AG04450 (cell line): Measurements from ENCODE around the gene FAT4. TPM values are rescaled to one million over a fixed set of nuclear protein-coding genes. Genes with fewer than 3 reads are reported as not detected.

ENCODE experiments used
- CTCF ChIA-PET: fragments of 300-600, 350-600 bp; formaldehyde crosslinking; extraction: SDS; loops from one replicate; lab custom pipeline; 2022; ENCODE audit warnings: antibody characterized with exemption, inconsistent platforms; lab: Charles Lee
- POLR2A ChIA-PET: fragments of 350-600 bp; formaldehyde crosslinking; extraction: SDS; loops from one replicate; lab custom pipeline; 2021; ENCODE audit warnings: antibody characterized with exemption, inconsistent platforms; lab: Yijun Ruan, JAX
- DNase-seq: peaks from one replicate; pipeline ENCODE4 v3.0.0-alpha.2; 2011; ENCODE audit warnings: low read depth, low spot score
- H3K27ac ChIP-seq: one replicate; pipeline ENCODE4 v1.5.1; 2012; ENCODE audit warnings: low read depth, low read length, control low read depth
- H3K27me3 ChIP-seq: one replicate; pipeline ENCODE4 v1.6.0; 2012; ENCODE audit warnings: low read length; ENCODE audit not compliant: control insufficient read depth, insufficient read depth
- H3K4me3 ChIP-seq: 2 replicates; pipeline ENCODE4 v1.5.1; 2011; ENCODE audit warnings: mild to moderate bottlenecking, low read depth, low read length, control low read depth
- H3K9me3 ChIP-seq: 2 replicates; pipeline ENCODE4 v1.5.1; 2012; ENCODE audit warnings: low read length; ENCODE audit not compliant: control insufficient read depth, insufficient read depth
- polyA plus RNA-seq: library from polyadenylated mRNA; depleted of rRNA; stranded (reverse); fragments of >200 nt; gene quantifications from 2 replicates; pipeline ENCODE4 v1.2.3, GENCODE V29; 2011
- TF ChIP-seq, protein P1 (sequence below): IDR thresholded peaks from 2 replicates; pipeline ENCODE4 v1.5.1; 2011; ENCODE audit warnings: low read depth, low read length, control low read depth, inconsistent platforms

Gene FAT4
- polyA plus RNA-seq, 1 experiment = 18.0 TPM

DNA sequence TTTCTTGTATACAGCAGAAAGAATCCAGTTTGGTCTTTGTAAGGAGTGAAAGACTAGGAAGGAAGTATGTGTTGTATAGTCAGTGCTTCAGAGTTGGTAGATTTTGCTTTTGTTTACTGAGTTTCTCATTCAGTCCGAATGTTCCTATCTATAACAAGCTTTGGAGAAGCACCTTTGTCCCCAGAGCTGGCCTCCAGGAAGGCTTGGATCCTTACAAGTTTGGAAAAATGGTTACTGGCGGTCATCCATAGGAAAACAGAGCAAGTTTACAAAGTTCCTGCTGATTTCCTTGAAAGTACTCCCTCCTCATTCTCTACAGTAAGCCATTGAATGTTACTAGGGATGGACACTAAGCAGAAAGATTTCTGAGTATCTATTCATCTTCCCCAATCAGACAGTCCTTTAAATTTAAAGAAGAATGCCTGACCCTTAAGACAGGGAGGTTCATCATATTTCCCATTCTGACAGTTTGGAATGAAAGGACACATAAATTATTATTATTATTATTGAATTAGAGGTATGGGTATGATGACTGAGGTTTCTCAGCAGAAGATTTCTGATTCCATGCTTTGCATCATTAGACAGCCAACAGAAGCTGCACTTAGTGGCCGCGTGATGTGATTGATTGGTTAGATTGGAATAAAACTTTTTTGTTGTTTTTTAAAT, 35.8 kb downstream of the FAT4 start:
- Histone ChIP-seq H3K27ac (no peak overlapping the region), H3K27me3 (no peaks in the 10 kb centered on the region), H3K4me3 (no peak overlapping the region), H3K9me3 (no peaks in the 10 kb centered on the region)
- TF ChIP-seq, protein P1, sequence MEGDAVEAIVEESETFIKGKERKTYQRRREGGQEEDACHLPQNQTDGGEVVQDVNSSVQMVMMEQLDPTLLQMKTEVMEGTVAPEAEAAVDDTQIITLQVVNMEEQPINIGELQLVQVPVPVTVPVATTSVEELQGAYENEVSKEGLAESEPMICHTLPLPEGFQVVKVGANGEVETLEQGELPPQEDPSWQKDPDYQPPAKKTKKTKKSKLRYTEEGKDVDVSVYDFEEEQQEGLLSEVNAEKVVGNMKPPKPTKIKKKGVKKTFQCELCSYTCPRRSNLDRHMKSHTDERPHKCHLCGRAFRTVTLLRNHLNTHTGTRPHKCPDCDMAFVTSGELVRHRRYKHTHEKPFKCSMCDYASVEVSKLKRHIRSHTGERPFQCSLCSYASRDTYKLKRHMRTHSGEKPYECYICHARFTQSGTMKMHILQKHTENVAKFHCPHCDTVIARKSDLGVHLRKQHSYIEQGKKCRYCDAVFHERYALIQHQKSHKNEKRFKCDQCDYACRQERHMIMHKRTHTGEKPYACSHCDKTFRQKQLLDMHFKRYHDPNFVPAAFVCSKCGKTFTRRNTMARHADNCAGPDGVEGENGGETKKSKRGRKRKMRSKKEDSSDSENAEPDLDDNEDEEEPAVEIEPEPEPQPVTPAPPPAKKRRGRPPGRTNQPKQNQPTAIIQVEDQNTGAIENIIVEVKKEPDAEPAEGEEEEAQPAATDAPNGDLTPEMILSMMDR = no peak
- POLR2A ChIA-PET = no interaction called here
- no peak for DNase-seq
- CTCF ChIA-PET = no interaction called here

DNA sequence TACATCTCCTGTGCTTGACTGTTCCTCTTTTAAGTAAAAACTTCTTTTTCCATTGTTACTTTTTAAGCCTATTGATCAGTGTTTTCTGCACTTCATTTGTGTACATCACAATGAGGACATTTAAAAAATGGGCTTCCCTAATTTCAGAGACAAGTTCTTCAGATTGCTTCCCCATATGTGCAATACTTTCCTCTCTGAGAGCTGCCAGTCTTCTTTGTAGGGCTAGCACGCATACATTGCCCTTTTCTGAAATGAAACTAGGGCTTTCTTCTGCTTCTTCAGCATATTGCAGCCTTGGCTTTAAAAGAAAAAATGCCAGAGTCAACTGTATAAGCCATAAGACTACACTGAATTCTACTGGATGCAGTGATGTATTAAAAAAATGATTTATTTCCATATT, 37.8 kb downstream of the FAT4 start:
- no peak for DNase-seq
- ChIA-PET POLR2A (no interaction called here), CTCF (interaction anchor here (1.0 kb wide), 1 partner anchor 10 kb away, joined by 3 read pairs; no protein-coding TSS in a partner anchor)
- Histone ChIP-seq H3K4me3 (no peak overlapping the region), H3K27ac (no peak overlapping the region), H3K27me3 (no peaks in the 10 kb centered on the region), H3K9me3 (no peaks in the 10 kb centered on the region)
- TF ChIP-seq, protein P1 = no peak

DNA sequence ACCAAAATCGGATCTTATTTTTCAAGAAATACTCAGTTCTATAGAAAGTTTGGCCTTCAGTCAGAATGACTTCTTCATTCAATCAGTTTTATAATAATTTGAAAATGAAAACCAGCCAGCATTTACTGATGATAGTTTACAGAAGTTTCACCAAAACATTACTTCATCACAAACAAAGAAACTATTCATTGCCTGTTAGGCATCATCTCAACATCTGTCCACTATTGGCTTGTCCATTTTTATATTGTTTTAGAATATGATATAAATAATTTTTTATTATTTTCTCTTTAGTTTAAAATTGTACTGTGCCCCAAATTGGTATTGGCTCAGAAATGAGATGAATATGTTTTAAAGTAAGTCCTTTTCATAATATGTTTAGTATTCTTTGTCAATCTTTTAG, 38.4 kb downstream of the FAT4 start:
- Histone ChIP-seq H3K27ac (no peak overlapping the region), H3K4me3 (no peak overlapping the region), H3K27me3 (no peaks in the 10 kb centered on the region), H3K9me3 (no peaks in the 10 kb centered on the region)
- POLR2A ChIA-PET = no interaction called here
- CTCF ChIA-PET = interaction anchor here (1.0 kb wide), 1 partner anchor 10 kb away, joined by 3 read pairs; no protein-coding TSS in a partner anchor
- DNase-seq = no peak
- TF ChIP-seq, protein P1 = no peak

DNA sequence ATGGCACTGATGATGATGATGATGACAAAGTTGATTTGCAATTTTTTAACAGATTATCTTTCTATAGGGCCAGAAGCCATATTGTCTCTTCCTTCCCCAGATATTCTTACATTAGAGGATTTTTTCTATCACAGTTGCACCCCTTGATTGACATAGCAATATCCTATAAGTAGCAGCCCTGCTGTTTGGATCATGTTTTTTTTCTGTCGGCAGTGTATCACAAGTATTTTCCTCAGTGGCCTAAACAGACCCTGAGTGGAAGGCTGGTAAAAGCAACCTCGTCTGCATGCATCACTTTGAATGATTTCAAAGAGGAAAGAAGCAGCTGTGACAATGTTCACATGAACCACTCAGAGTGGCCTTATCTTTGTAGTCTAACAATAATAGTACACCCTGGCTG, 41.0 kb downstream of the FAT4 start:
- no peaks in the 10 kb centered on the region for H3K27me3 ChIP-seq
- POLR2A ChIA-PET = no interaction called here
- TF ChIP-seq, protein P1 = no peak
- no peaks in the 10 kb centered on the region for H3K9me3 ChIP-seq
- no peak for DNase-seq
- CTCF ChIA-PET = no interaction called here
- no peak overlapping the region for H3K4me3 ChIP-seq
- H3K27ac ChIP-seq = no peak overlapping the region

DNA sequence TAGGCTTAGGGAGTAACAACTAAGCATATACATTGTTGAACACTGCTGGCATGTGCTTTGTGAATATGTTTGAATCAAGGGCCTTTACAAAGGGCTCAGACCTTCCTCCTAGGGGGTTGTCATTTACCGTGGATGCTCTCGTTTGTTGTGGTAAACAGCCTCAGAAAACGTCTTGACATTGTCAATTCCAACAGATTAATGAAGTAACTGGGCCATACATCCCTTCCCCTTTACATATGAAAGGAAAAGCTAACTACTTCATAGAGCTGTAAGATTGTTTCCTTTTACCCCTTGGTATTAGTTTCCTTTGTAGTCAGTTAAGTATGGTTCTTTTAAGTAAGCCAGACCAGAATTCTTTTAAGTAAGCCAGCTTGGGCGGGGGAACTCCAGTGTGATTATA, 42.9 kb downstream of the FAT4 start:
- DNase-seq = no peak
- ChIA-PET POLR2A (no interaction called here), CTCF (no interaction called here)
- Histone ChIP-seq H3K4me3 (no peak overlapping the region), H3K27me3 (no peaks in the 10 kb centered on the region), H3K9me3 (no peaks in the 10 kb centered on the region), H3K27ac (no peak overlapping the region)
- TF ChIP-seq, protein P1 = no peak
